SK-N-MC (cell line): ENCODE data around the gene PPIF.

Source experiments
- EZH2 ChIP-seq: fragments of 200-600 bp; sonication (generic); IDR thresholded peaks from one replicate; pipeline ENCODE4 v1.6.1; 2017; ENCODE audit warnings: antibody characterized with exemption
- POLR2AphosphoS5 ChIP-seq: IDR thresholded peaks from 2 replicates; pipeline ENCODE4 v1.6.1; 2012; ENCODE audit warnings: mild to moderate bottlenecking, low read depth, low read length, borderline replicate concordance

DNA sequence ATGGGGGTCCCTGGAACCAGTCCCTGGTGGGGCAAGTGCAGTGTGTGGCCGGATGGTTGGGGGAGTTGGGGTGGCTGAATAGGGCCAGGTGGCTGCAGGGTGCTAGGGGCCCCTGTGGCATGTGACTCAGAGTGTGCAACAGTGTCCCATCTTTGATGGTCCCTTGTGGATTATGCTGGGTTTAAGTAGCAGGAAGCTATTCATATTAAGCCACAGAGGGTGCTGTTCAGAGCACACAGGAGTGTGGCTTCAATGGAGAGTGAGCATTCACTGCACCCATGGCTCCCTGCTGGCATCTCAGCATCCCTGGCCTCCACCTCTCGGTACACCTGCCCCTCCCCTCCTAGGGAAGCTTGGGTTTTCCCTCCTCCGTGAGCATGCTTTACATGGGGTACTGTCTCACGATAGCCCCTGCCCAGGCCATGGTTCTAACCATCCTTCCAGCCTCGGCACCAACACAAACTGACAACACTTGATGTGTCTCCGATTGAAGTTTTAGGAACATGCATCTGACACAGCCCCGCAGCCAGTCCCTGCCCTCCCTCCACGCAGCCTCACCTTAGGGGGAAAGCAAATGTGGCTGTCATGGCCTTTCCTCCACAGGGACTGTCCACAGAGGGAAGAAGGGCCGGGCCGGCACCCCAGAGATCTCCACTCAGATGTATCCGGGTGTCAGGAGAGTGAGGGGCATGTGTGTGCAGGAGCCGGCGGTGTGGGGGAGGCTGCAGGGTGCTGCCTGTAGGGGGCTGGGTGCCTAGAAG is 30.4 kb upstream of the PPIF start:
- no peak for TF ChIP-seq EZH2
- no peak for TF ChIP-seq POLR2AphosphoS5
